GM12865 (cell line): ENCODE data around the gene ACP6.

ENCODE experiments used
- DNase-seq: peaks from one replicate; pipeline ENCODE4 v3.0.0; 2010; ENCODE audit warnings: low read depth
- H3K4me3 ChIP-seq: 2 replicates; pipeline ENCODE4 v1.5.1; 2011; ENCODE audit warnings: mild to moderate bottlenecking, low read depth, low read length, control low read depth
- CTCF ChIP-seq: IDR thresholded peaks from 2 replicates; pipeline ENCODE4 v1.5.1; 2011; ENCODE audit warnings: low read length, control low read depth, low read depth, inconsistent platforms; ENCODE audit not compliant: insufficient read depth; ENCODE audit errors: missing control alignments

ACP6 gene

GRCh38 chr1:147636314-147636713 is 34.0 kb downstream of the ACP6 start:
- TF ChIP-seq CTCF, result no peak
- DNase-seq, result no peak
- no peak overlapping the region for H3K4me3 ChIP-seq

GRCh38 chr1:147635342-147635741 is 35.0 kb downstream of the ACP6 start:
- no peak for DNase-seq
- no peak for TF ChIP-seq CTCF

GRCh38 chr1:147634645-147635044 is 35.7 kb downstream of the ACP6 start:
- no peak for DNase-seq
- no peak overlapping the region for H3K4me3 ChIP-seq
- no peak for TF ChIP-seq CTCF

More at GRCh38 chr1:147635342-147635741, 35.0 kb downstream of the ACP6 start:
- no peak overlapping the region for H3K4me3 ChIP-seq

GRCh38 chr1:147633759-147634158 is 36.6 kb downstream of the ACP6 start:
- no peak overlapping the region for H3K4me3 ChIP-seq
- TF ChIP-seq CTCF, result no peak
- DNase-seq, result no peak

- no peak for TF ChIP-seq CTCF
- no peak for DNase-seq
- no peak overlapping the region for H3K4me3 ChIP-seq
Measured at GRCh38 chr1:147631839-147632238, 38.5 kb downstream of the ACP6 start.

GRCh38 chr1:147630447-147630846 is 39.9 kb downstream of the ACP6 start:
- H3K4me3 ChIP-seq, result no peak overlapping the region
- no peak for TF ChIP-seq CTCF
- no peak for DNase-seq

GRCh38 chr1:147630022-147630421 is 40.3 kb downstream of the ACP6 start:
- DNase-seq, result no peak
- no peak for TF ChIP-seq CTCF
- no peak overlapping the region for H3K4me3 ChIP-seq
